Naive thymus-derived CD8-positive, alpha-beta T cell (primary cell): Measurements from ENCODE around the gene WDR3. TPM values are rescaled to one million over a fixed set of nuclear protein-coding genes. Genes with fewer than 3 reads are reported as not detected.

Experiments used
- ATAC-seq, 2 donors: fragments of 150-1000 bp; cut with Tn5 transposase in 1 of 2; sonication (Bioruptor Pico), chemical (Tn5 transposase) in 1 of 2; 1 replicate in 1 of 2; 2 replicates in 1 of 2; pipeline ENCODE4 v1.10.0; 2021; ENCODE audit warnings: mild to moderate bottlenecking in 2 of 2, moderate library complexity in 2 of 2
- POLR2A ChIA-PET: fragments of 350-600 bp; sonication (Branson Sonifier 250); formaldehyde crosslinking; loops from one replicate; lab custom pipeline; 2021; ENCODE audit warnings: antibody characterized with exemption; lab: Charles Lee
- DNase-seq, 10 donors: peaks; one replicate each; pipeline versions ENCODE4 v3.0.0 to v3.0.0-alpha.2; 2020 to 2022
- H3K27ac Mint-ChIP-seq, 10 donors: one replicate each; pipeline ENCODE4 v1.8.0; 2020 to 2022; ENCODE audit warnings: mild to moderate bottlenecking in 10 of 10, mixed read lengths in 10 of 10, moderate library complexity in 4 of 10, inconsistent platforms in 1 of 10
- H3K27me3 Mint-ChIP-seq, 5 donors: one replicate each; pipeline ENCODE4 v1.8.0; 2021 to 2022; ENCODE audit warnings: mixed read lengths in 5 of 5
- H3K36me3 Mint-ChIP-seq, 3 donors: one replicate each; pipeline ENCODE4 v1.8.0; 2020 to 2022; ENCODE audit warnings: mixed read lengths in 3 of 3, mild to moderate bottlenecking in 2 of 3, inconsistent platforms in 1 of 3
- H3K4me1 Mint-ChIP-seq, 4 donors: one replicate each; pipeline ENCODE4 v1.8.0; 2021 to 2022; ENCODE audit warnings: mixed read lengths in 4 of 4
- H3K4me3 Mint-ChIP-seq, 10 donors: one replicate each; pipeline ENCODE4 v1.8.0; 2020 to 2022; ENCODE audit warnings: mild to moderate bottlenecking in 10 of 10, mixed read lengths in 10 of 10, moderate library complexity in 6 of 10, inconsistent platforms in 1 of 10
- H3K9me3 Mint-ChIP-seq, 9 donors: one replicate each; pipeline ENCODE4 v1.8.0; 2020 to 2022; ENCODE audit warnings: mixed read lengths in 9 of 9, mild to moderate bottlenecking in 3 of 9, inconsistent platforms in 1 of 9, moderate library complexity in 1 of 9
- polyA plus RNA-seq, 3 donors: library from polyadenylated mRNA; unstranded; fragments of 300-500 nt; fragmentation: Illumina TruSeq; gene quantifications; one replicate each; pipeline ENCODE4 v1.2.3, GENCODE V29; 2021
- total RNA-seq, 8 experiments: library from RNA in 2 of 8; stranded (reverse) in 2 of 8; gene quantifications; one replicate each; pipeline ENCODE4 v1.2.3 and lab custom pipeline; 2021 to 2026

WDR3 gene
- total RNA-seq (10 to 100 TPM; 29.3 to 30.5 TPM), polyA plus RNA-seq (10 to 100 TPM; 17.4 to 41.9 (median 27.7) TPM), total RNA-seq (lab: John Stamatoyannopoulos, UW) (51.2 to 276 (median 69.8) reads per million in 6 experiments)

GRCh38 chr1:117929343-117930172 lies at the start of gene WDR3, which contains the start of gene GDAP2:
Gene WDR3 (plus strand): TSS chr1:117929739. CDS start chr1:117933320, 3,581 bp downstream.
Gene GDAP2 (minus strand): TSS chr1:117929621. CDS start chr1:117920357, 9,264 bp downstream.
- DNase-seq: peak; percentile 87 to 97 (median 96)
- H3K4me1 Mint-ChIP-seq: peaks cover 32 to 69% (median 64%) of the 10 kb centered on the region in 4 donors
- POLR2A ChIA-PET: interaction anchor here (0.9 to 1.0 kb wide), 2 partner anchors 322 to 870 kb away, joined by 3 read pairs; partner anchors contain the start of gene TTF2
- H3K27me3 Mint-ChIP-seq: no peaks in the 10 kb centered on the region
- peak within 1 kb of the TSS; percentile 86 to 97 (median 96) for H3K4me3 Mint-ChIP-seq
- H3K27ac Mint-ChIP-seq: peak within 1 kb of the TSS; percentile 85 to 100 (median 98)
- peaks cover 0 to 20% (median 4%) of the 10 kb centered on the region in 3 donors for H3K36me3 Mint-ChIP-seq
- no peaks in the 10 kb centered on the region for H3K9me3 Mint-ChIP-seq
- peak; percentile 90 to 93 for ATAC-seq

DNA sequence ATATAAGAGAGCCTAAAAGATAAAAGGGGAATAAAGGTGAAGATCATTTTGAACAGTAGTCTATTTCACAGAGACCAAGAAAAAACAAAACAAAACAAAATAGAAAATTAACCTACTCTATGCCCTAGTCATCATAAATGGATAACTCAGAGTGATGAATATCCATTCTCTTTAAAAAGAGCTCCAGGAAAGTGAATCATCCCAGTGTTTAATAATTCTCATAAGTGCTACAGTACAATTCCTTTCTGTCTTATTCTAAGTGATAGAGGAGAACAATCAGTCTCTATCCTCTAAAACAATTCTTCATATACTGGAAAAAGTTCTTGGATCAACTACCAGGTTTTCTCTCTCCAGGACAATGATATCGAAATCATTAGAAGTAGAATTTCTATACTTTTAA lies 45.9 kb upstream of the WDR3 start:
- Mint-ChIP-seq H3K9me3 (no peaks in the 10 kb centered on the region), H3K27ac (no peak overlapping the region), H3K4me3 (no peak overlapping the region), H3K4me1 (no peaks in the 10 kb centered on the region), H3K27me3 (no peaks in the 10 kb centered on the region), H3K36me3 (peaks cover 5 to 53% (median 24%) of the 10 kb centered on the region in 3 donors)
- POLR2A ChIA-PET: no interaction called here
- ATAC-seq (no peak), DNase-seq (no peak)

DNA sequence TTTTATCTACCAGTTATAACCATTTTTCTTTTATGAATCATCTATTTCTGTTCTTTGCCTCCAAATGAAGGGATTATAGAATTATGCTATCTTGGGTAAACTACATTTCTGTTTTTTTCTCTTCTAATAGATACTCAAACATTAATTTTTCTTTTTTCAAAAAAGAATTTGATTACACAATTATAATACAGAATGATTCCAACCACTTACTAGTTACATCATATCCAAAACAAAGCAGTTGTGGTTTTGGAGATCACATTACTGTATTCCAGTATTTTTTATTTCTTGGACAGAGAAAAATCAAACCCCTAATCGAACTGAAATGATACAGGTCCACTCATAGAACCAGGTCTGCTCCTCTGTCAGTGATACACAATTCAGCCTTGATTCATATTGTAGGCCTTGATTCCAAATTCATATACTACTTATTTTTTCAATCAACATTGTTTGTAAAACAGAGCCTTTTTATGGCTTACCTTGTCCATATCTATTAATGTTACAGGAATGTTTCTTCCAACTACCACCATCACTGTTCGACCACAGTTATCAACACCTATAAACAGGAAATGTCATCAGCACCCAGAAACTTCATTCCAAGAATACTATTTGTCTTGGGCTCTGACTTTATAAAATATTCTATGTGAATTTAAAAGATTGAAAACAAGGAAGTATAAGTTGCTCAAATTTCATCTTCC lies 43.3 kb upstream of the WDR3 start:
- Mint-ChIP-seq H3K9me3 (no peaks in the 10 kb centered on the region), H3K27ac (no peak overlapping the region), H3K27me3 (no peaks in the 10 kb centered on the region), H3K4me3 (no peak overlapping the region), H3K36me3 (peaks cover 5 to 67% (median 29%) of the 10 kb centered on the region in 3 donors), H3K4me1 (no peaks in the 10 kb centered on the region)
- ATAC-seq: no peak
- no peak for DNase-seq
- POLR2A ChIA-PET: no interaction called here

DNA sequence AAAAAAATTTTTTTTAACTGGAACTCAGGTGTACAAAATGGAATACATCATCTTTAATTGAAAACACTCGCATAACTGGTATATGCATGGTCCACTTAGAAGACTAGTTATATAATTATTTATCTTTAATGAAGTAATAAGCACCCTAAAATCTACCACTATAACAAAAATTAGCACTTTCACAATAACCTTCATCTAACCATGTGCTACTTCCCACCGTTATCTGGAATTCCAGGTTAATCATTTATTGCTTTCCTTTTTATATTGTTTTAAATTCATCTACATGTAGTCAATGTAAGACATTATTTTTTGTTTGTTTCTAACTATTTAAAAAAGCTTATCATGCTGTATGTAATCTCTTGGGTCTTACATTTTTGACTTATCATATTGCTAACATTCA lies 39.1 kb upstream of the WDR3 start:
- no peak for DNase-seq
- Mint-ChIP-seq H3K27me3 (no peaks in the 10 kb centered on the region), H3K27ac (peak overlapping the region in 1 of 10 donors; percentile 24), H3K36me3 (peaks cover 5 to 61% (median 18%) of the 10 kb centered on the region in 3 donors), H3K4me3 (no peak overlapping the region), H3K9me3 (no peaks in the 10 kb centered on the region), H3K4me1 (no peaks in the 10 kb centered on the region)
- POLR2A ChIA-PET: no interaction called here
- no peak for ATAC-seq

- H3K27me3 Mint-ChIP-seq: no peaks in the 10 kb centered on the region
- ATAC-seq (no peak), DNase-seq (no peak)
- peaks cover 0 to 2% (median 0%) of the 10 kb centered on the region in 4 donors for H3K4me1 Mint-ChIP-seq
- H3K36me3 Mint-ChIP-seq: peaks cover 0 to 60% (median 11%) of the 10 kb centered on the region in 3 donors
- no peak overlapping the region for H3K4me3 Mint-ChIP-seq
- H3K27ac Mint-ChIP-seq: no peak overlapping the region
- POLR2A ChIA-PET: no interaction called here
- H3K9me3 Mint-ChIP-seq: no peaks in the 10 kb centered on the region
Measured at GRCh38 chr1:117892512-117892911, 37.0 kb upstream of the WDR3 start.

DNA sequence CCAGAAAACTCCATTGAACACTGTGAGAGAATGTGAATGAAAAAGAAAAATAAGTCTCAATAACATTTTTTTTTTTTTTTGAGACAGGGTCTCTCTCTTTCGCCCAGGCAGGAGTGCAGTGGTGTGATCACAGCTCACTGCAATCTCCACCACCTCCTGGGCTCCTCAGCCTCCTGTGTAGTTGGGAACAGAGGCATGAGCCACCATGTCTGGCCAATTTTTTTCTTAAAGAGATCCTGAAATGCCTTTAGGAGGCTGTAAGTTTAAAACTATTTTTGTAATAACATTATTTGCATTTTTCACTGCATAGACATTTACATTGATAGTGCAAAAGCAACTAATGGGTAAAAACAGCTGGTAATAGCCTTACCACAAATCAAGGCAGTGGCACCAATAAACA lies 35.5 kb upstream of the WDR3 start:
- DNase-seq (no peak), ATAC-seq (no peak)
- H3K4me3 Mint-ChIP-seq: no peak overlapping the region
- H3K9me3 Mint-ChIP-seq: no peaks in the 10 kb centered on the region
- no peaks in the 10 kb centered on the region for H3K27me3 Mint-ChIP-seq
- peaks cover 0 to 66% (median 13%) of the 10 kb centered on the region in 3 donors for H3K36me3 Mint-ChIP-seq
- POLR2A ChIA-PET: no interaction called here
- H3K27ac Mint-ChIP-seq: no peak overlapping the region
- peaks cover 0 to 2% (median 0%) of the 10 kb centered on the region in 4 donors for H3K4me1 Mint-ChIP-seq

DNA sequence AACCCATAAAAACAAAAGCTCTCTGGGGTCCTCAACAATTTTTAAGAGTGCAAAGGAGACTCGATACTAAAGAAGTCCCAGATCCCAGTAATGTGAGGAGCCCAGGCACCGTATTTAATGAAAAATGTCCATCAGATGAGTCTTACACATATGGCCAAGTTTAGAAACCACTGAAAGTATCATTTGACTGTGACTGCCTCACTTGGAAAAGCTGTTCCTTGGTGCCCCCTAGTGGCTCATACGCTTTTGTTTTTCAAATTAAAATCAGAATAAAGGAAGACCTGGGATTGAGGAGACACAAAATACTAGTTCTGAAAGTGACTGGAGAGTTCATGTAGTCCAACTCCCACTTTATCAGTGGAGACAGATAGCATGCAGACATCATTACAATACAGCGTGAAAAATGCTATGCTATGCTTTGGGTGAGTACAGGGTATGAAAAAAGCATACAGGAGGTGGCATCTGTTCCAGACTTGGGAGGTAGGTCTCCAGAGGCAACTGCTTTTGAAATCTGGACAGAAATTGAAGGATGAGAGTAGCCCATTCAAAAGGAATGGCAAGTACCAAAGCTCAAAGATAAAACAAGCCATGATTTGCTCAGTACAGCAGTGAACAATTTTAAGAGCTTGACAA lies 33.9 kb upstream of the WDR3 start:
- Mint-ChIP-seq H3K27me3 (no peaks in the 10 kb centered on the region), H3K9me3 (no peaks in the 10 kb centered on the region), H3K4me3 (no peak overlapping the region), H3K27ac (peak overlapping the region in 2 of 10 donors; percentile 11 to 68), H3K4me1 (peaks cover 0 to 2% (median 0%) of the 10 kb centered on the region in 4 donors), H3K36me3 (peaks cover 0 to 70% (median 16%) of the 10 kb centered on the region in 3 donors)
- DNase-seq (peak; percentile 15 to 67 (median 46)), ATAC-seq (peak in 1 of 2 donors; percentile 46)
- POLR2A ChIA-PET: no interaction called here

DNA sequence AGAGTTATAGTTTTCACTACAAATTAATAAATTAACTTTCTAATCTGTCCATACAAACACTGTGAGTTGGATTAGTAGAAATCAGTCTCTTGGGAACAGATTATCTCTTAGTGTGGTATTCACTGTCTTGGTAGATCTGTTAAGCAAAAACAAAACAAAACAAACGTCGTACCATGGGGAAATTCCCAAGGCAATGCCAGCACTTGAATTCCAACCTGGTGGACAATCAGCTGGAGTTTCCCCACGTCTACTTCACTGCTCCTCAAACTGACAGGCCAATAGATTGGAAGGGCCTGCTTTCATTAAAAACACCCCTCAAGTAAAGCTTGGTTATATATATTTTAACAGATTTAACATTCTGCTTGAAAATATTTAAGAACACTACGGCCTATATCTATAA lies 32.0 kb upstream of the WDR3 start:
- peaks cover 0 to 2% (median 0%) of the 10 kb centered on the region in 4 donors for H3K4me1 Mint-ChIP-seq
- POLR2A ChIA-PET: no interaction called here
- H3K36me3 Mint-ChIP-seq: peaks cover 5 to 75% (median 18%) of the 10 kb centered on the region in 3 donors
- ATAC-seq: no peak
- H3K27me3 Mint-ChIP-seq: no peaks in the 10 kb centered on the region
- peak overlapping the region in 1 of 10 donors; percentile 37 for H3K27ac Mint-ChIP-seq
- peaks cover 0 to 7% (median 0%) of the 10 kb centered on the region in 9 donors for H3K9me3 Mint-ChIP-seq
- no peak for DNase-seq
- H3K4me3 Mint-ChIP-seq: no peak overlapping the region

- H3K36me3 Mint-ChIP-seq: peaks cover 5 to 87% (median 37%) of the 10 kb centered on the region in 3 donors
- H3K27me3 Mint-ChIP-seq: no peaks in the 10 kb centered on the region
- peaks cover 0 to 7% (median 0%) of the 10 kb centered on the region in 9 donors for H3K9me3 Mint-ChIP-seq
- peak overlapping the region in 3 of 10 donors; percentile 25 to 49 (median 39) for H3K27ac Mint-ChIP-seq
- H3K4me1 Mint-ChIP-seq: peaks cover 0 to 2% (median 0%) of the 10 kb centered on the region in 4 donors
- POLR2A ChIA-PET: no interaction called here
- H3K4me3 Mint-ChIP-seq: no peak overlapping the region
- DNase-seq: no peak
- no peak for ATAC-seq
Measured at GRCh38 chr1:117899801-117900200, 29.7 kb upstream of the WDR3 start.

DNA sequence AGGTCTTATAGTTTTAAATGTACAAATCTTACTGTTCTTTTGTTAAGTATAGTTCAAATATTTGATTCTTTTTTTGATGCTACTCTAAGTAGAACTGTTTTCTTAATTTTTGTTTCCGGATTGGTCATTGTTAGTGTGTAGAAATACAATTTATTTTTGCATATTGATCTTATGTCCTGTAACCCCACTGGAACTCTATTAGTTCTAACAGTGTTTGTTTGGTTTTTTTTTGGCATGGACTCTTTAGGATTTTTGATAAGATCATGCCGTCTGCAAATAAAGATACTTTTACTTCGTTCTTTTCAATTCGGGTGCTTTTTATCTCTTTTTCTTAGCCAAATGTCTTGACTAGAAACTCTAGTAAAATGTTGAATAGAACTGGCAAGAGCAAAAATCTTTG lies 26.6 kb upstream of the WDR3 start:
- H3K27me3 Mint-ChIP-seq: no peaks in the 10 kb centered on the region

GRCh38 chr1:117904485-117904884 lies 25.1 kb upstream of the WDR3 start:
- peaks cover 0 to 7% (median 0%) of the 10 kb centered on the region in 9 donors for H3K9me3 Mint-ChIP-seq
- no peak overlapping the region for H3K4me3 Mint-ChIP-seq
- H3K4me1 Mint-ChIP-seq: no peaks in the 10 kb centered on the region
- DNase-seq: no peak
- peak overlapping the region in 2 of 10 donors; percentile 0 to 52 for H3K27ac Mint-ChIP-seq
- peaks cover 5 to 82% (median 48%) of the 10 kb centered on the region in 3 donors for H3K36me3 Mint-ChIP-seq
- POLR2A ChIA-PET: interaction anchor here (0.6 kb wide), 1 partner anchor 39 kb away, joined by 4 read pairs; no protein-coding TSS in a partner anchor
- ATAC-seq: no peak
- H3K27me3 Mint-ChIP-seq: no peaks in the 10 kb centered on the region

More for the DNA sequence above, 26.6 kb upstream of the WDR3 start:
- peaks cover 5 to 90% (median 53%) of the 10 kb centered on the region in 3 donors for H3K36me3 Mint-ChIP-seq
- H3K27ac Mint-ChIP-seq: peak overlapping the region in 1 of 10 donors; percentile 27
- ATAC-seq (no peak), DNase-seq (no peak)
- H3K9me3 Mint-ChIP-seq: peaks cover 0 to 7% (median 0%) of the 10 kb centered on the region in 9 donors
- POLR2A ChIA-PET: no interaction called here
- no peak overlapping the region for H3K4me3 Mint-ChIP-seq
- H3K4me1 Mint-ChIP-seq: no peaks in the 10 kb centered on the region

- POLR2A ChIA-PET: interaction anchor here (0.6 kb wide), 1 partner anchor 38 kb away, joined by 4 read pairs; no protein-coding TSS in a partner anchor
- H3K36me3 Mint-ChIP-seq: peaks cover 5 to 85% (median 53%) of the 10 kb centered on the region in 3 donors
- ATAC-seq (no peak), DNase-seq (no peak)
- no peak overlapping the region for H3K4me3 Mint-ChIP-seq
- no peaks in the 10 kb centered on the region for H3K27me3 Mint-ChIP-seq
- no peaks in the 10 kb centered on the region for H3K4me1 Mint-ChIP-seq
- peaks cover 0 to 7% (median 0%) of the 10 kb centered on the region in 9 donors for H3K9me3 Mint-ChIP-seq
- H3K27ac Mint-ChIP-seq: peak overlapping the region in 3 of 10 donors; percentile 17 to 83 (median 52)
Measured at GRCh38 chr1:117905019-117905418, 24.5 kb upstream of the WDR3 start.
